GM12891 (cell line): ENCODE results near the gene XPO4.

ENCODE experiments used
- DNase-seq: peaks from one replicate; pipeline ENCODE4 v3.0.0; 2011; ENCODE audit warnings: low spot score; ENCODE audit not compliant: insufficient read length
- FAIRE-seq: peaks from 2 replicates; lab custom pipeline; 2011; peaks lifted over from hg19 to GRCh38; lab: Jason Lieb, UNC
- PAX5 ChIP-seq: IDR thresholded peaks from 2 replicates; pipeline ENCODE4 v1.6.1; 2011; ENCODE audit warnings: low read length, moderate library complexity, mild to moderate bottlenecking; ENCODE audit not compliant: insufficient read depth, severe bottlenecking
- POLR2A ChIP-seq: IDR thresholded peaks from 2 replicates; pipeline ENCODE4 v1.6.1; 2011; ENCODE audit warnings: low read depth, low read length, control low read depth
- POLR2AphosphoS5 ChIP-seq: IDR thresholded peaks from 2 replicates; pipeline ENCODE4 v1.6.1; 2011; ENCODE audit warnings: low read depth, low read length, control low read depth
- POU2F2 ChIP-seq: IDR thresholded peaks from 2 replicates; pipeline ENCODE4 v1.6.1; 2011; ENCODE audit warnings: low read depth, mild to moderate bottlenecking, control low read depth, low read length, moderate library complexity
- SPI1 ChIP-seq: IDR thresholded peaks from 2 replicates; pipeline ENCODE4 v1.6.1; 2011; ENCODE audit warnings: low read depth, low read length, control low read depth
- TAF1 ChIP-seq: IDR thresholded peaks from 2 replicates; pipeline ENCODE4 v1.6.1; 2011; ENCODE audit warnings: low read depth, low read length, control low read depth

The XPO4 gene

DNA sequence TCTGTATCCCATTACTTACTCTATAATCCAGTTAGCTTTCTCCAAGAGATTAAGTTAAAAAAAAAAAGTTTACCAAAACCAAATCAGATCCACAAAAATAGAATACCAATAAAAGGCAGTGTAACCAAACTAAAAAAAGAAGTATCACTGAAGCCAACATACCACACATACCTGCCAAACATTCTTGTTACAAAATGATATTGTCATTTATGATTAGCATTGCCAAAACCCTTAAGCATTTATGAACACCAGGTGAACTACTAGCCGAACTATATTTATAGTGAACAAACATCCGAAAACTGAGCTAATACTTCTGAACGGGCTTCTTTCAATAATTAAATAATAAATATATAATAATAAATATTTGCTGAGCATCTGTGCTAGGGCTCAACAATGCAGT lies 69.7 kb downstream of the XPO4 start:
- no peak for DNase-seq
- TF ChIP-seq POLR2A (no peak), TAF1 (no peak), PAX5 (no peak), POLR2AphosphoS5 (no peak), SPI1 (no peak), POU2F2 (no peak)
- FAIRE-seq = no peak

GRCh38 chr13:20831933-20832332 lies 70.6 kb downstream of the XPO4 start:
- TF ChIP-seq SPI1 (no peak), POU2F2 (no peak), POLR2A (no peak), TAF1 (no peak), PAX5 (no peak), POLR2AphosphoS5 (no peak)
- FAIRE-seq = peak; percentile 75
- DNase-seq = no peak

DNA sequence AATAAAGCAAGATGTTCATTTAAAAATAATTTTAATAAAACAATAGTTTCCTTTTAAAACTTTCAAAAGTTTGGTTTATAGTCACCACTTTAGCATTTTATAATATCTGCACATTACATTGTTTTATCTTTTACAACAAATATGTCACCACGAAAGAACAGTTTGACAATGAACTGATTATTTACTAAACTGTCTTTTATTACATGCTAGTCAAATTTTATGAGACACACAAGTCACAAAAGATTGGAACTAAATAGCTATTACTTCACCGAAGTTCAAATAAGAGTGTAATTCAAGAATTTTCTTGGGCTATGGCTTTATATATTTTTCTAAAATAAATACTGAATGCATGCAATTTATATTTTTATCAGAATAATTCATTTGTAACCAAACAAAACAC lies 71.3 kb downstream of the XPO4 start:
- FAIRE-seq (no peak), DNase-seq (no peak)
- TF ChIP-seq SPI1 (no peak), PAX5 (no peak), TAF1 (no peak), POLR2AphosphoS5 (no peak), POLR2A (no peak), POU2F2 (no peak)

GRCh38 chr13:20828539-20829364 lies 73.8 kb downstream of the XPO4 start:
- FAIRE-seq (peak; percentile 35), DNase-seq (no peak)
- 0 out of 2 replicates have a peak, but pooled peaks have one; percentile 26 for TF ChIP-seq SPI1
- TF ChIP-seq POLR2AphosphoS5 = no peak

GRCh38 chr13:20826843-20827560 lies 75.5 kb downstream of the XPO4 start:
- FAIRE-seq (peak; percentile 56), DNase-seq (no peak)
- peak; percentile 53 for TF ChIP-seq SPI1
- no peak for TF ChIP-seq POU2F2

DNA sequence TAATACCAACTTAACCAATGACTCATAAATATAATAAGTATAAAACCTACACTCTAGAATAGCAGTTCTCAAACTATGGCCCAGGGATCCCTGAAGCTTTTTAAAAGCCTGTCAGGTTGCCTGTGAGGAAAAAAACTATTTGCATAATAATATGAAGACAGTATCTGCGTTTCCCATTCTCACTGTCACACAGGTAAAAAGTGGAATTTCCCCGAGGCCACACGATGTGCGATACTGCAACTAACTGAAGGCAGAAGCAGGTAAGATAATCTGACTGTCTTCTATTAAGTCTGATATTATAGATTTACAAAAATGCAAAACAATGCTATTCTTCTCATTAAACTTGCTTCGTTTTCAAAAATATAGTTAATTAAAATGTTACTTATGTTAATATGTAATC lies 76.2 kb downstream of the XPO4 start:
- DNase-seq (no peak), FAIRE-seq (no peak)
- TF ChIP-seq TAF1 (no peak), PAX5 (no peak), POU2F2 (no peak), POLR2A (no peak), SPI1 (no peak), POLR2AphosphoS5 (no peak)

DNA sequence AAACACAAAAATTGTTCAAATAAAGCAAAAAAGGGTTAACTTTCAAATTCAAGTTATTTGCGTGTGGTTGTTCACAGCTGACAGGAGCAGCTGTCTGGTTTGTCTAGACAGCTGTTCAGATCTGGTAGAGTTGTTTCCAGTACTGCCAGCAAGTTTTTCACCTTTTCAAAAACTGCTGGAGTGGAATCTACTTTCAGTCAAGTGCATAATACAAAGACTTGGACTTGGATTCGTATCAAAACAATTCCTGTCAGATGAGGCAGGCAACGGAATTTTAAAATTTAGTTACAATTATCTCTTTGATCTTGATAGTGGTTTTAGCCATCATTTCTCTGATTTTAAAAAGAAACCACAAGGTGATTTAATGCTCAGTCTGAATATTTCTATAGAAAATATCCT lies 77.1 kb downstream of the XPO4 start:
- TF ChIP-seq SPI1 = no peak
- no peak for TF ChIP-seq POU2F2
- no peak for TF ChIP-seq PAX5
- TF ChIP-seq POLR2A = no peak
- TF ChIP-seq TAF1 = no peak
- TF ChIP-seq POLR2AphosphoS5 = no peak
- DNase-seq (no peak), FAIRE-seq (no peak)

DNA sequence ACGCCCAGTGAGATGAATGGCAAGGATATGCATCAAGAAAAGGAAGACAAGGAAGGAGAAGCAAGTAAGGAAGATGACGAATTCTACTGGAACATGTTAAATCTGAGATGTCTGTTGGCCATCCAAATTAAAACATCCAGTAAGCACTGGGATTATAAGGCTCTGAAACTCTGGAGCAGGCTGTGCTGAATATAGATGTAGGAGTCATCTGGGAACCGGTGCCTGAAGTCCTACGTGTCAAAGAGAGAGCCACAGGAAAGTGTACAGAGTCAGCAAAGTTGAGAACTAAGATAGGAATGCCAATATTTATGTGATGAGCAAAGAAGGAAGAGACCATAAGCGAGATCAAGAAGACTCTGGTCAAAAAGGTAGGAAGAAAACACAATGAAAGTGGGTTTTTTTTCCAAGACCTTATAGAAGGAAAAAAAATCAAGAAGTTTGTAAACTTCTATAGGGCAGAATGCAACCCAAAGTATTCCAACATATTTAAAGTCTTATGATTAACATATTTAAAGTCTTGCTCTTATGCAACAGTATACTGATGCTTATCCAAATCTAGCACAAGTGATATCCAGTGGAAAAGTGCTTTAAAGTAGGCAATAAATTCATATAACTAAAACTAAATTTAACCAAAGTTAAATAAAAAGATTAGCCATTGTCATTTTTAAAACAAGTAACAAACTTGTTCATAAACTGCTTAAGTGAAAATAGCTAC lies 77.6 kb downstream of the XPO4 start:
- DNase-seq (no peak), FAIRE-seq (no peak)
- TF ChIP-seq POLR2AphosphoS5 = no peak

GRCh38 chr13:20823071-20823470 lies 79.5 kb downstream of the XPO4 start:
- FAIRE-seq (no peak), DNase-seq (no peak)
- TF ChIP-seq POU2F2 (no peak), SPI1 (no peak), POLR2AphosphoS5 (no peak), POLR2A (no peak), TAF1 (no peak), PAX5 (no peak)

- FAIRE-seq = peak; percentile 13
- no peak for DNase-seq
- TF ChIP-seq POLR2A (no peak), PAX5 (no peak), POLR2AphosphoS5 (no peak), SPI1 (no peak), POU2F2 (no peak), TAF1 (no peak)
Measured at GRCh38 chr13:20822406-20822805, 80.1 kb downstream of the XPO4 start.
